GM18508 (cell line): ENCODE results near the gene PKD1L1.

Experiments
- ATAC-seq: cut with Tn5 transposase; IDR thresholded peaks from one replicate; pipeline ENCODE4 v1.9.1; 2021; ENCODE audit warnings: moderate number of reproducible peaks; ENCODE audit not compliant: insufficient read depth, unreplicated experiment

PKD1L1 gene

GRCh38 chr7:47827351-47827756 is 120.9 kb downstream of the PKD1L1 start:
- no peak for ATAC-seq

DNA sequence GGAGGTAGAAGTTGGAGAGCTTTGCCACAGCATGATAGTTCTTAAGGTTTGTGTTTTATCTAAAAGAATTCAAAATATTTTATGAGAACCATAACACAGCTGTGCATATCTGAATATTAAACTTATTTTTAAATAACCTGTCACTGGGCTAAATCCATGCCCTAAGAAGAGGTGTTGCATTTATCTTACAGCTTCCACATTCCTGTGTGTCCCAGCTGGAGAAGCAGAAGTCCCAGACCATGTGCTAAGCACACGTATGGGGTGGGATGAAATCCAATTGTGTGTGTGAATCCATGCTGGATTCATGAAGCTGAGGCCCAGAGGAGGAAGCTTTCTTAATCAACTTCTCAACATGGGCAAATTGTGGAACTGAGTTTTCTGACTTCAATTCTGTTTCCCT is 121.5 kb downstream of the PKD1L1 start:
- ATAC-seq, result no peak

- no peak for ATAC-seq
Measured at GRCh38 chr7:47819607-47819920, 128.7 kb downstream of the PKD1L1 start.

DNA sequence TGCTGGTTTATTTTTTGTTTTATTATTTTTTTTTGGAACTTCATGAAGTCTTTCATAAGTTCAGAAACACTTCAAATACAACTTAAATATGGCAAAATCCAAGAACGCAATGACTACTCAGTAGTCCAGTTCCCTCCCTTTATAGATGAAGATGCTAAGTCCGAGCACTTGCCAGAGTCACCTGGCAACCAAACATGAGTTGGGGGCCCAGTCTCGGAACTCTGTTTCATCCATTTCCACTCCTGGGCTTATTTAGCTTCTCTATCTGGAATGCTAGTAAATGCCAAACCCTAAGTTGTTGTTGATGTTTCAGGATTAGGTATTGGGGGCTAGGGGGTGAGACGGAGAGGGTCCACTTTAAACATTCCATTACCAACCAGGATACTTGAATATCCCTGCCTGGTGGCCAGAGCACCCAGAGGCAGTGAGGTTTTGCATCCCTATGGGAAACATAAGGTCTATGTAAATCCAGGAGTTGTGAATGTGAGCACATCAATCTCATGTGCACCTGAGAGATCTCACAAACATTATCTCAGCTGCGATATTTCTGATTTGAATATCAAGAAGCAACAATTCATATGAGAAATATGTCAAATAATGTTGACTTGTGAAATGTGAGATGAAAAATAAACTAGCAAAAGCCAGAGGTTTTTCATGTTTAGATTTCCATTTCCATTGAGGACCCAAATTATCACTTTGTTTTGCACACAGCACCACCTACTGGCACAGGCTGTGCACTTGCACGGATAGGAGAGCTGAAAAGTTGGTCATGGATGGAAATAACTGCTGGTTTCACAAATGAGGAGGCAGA is 129.3 kb downstream of the PKD1L1 start:
- ATAC-seq, result no peak

- ATAC-seq, result no peak
Measured at GRCh38 chr7:47817917-47818316, 130.3 kb downstream of the PKD1L1 start.

- ATAC-seq, result no peak
Measured at GRCh38 chr7:47816647-47817046, 131.6 kb downstream of the PKD1L1 start.

DNA sequence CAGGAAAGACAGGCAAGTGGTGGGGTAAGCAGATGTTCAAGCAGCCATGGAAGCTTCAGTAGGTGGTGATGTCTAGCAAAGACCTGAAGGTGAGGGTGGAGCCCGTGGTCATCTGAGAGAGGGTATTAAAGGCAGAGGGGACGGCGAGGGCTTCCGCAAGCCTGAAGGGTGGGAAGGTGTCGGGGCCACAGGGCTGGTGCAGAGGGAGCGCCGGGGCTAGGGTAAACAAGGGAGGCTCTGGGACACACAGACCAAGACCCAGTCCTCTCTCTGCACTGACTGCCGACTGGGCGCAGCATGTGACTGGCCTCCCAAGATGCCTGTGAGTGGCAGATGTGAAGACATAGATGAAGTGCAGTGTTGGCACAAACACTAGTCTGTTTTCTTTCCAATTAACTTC is 132.4 kb downstream of the PKD1L1 start:
- no peak for ATAC-seq

DNA sequence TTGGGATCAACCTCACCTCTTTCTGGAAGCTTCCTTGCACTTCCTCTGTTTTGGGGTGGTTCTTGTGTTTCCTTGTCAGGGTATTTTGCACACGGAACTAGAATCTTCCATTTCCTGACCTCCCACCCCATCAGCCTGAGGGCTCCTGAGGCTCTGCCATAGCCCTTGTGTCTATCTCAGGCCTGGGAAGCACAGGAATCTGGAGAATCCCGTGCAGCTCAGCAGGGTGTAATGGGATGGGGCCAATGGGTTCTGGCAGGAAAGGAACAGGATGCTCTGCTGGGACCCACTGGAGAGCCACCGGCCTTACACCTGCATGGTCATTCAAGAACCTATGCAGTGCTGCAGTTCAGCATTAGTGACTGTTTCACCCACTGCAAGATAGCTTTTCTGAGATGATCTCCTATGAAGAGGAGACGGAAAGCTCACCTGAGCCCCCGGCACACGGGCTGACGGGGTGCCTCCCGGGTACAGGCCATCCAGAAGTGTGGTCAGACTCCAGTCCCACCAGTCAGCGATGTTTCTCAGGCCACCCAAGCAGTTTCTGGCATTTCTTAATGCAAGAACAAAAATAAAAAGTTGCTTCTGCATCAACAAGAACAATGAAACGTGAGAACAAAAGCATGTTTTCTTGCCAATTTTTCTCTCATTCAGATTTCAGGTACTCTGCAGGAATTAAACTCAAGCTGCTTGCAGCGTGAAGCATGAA is 133.2 kb downstream of the PKD1L1 start:
- ATAC-seq, result no peak

DNA sequence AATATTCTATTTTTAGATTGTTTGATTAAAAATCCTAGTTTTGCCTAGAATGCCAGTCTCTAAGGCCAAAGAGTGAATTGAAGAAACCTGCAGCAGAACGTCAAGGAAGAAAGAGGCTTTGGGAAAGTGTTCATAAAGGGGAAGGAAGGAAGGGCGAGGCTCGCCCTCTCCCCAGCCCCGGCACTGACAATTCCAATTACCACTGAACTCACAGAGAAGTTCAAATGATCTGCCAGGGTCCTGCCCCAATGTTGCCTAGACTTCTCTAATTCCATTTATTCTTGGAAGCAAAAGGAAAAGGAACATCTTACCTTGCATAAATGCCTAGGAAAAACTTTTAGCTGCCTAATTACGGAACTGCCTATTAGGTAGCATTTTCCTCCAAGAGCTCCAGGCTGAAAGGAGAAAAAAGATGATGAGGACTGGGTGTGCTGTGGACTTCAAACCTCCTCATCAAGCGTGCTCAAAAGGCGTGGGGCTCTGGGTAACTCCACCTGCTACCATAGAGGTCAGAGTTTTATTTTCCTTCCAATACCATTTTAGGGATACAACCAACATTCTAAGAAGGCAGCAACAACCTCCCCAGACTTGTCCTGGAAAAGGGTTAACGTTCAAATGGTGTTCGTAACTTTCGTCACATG is 134.5 kb downstream of the PKD1L1 start:
- ATAC-seq, result no peak

DNA sequence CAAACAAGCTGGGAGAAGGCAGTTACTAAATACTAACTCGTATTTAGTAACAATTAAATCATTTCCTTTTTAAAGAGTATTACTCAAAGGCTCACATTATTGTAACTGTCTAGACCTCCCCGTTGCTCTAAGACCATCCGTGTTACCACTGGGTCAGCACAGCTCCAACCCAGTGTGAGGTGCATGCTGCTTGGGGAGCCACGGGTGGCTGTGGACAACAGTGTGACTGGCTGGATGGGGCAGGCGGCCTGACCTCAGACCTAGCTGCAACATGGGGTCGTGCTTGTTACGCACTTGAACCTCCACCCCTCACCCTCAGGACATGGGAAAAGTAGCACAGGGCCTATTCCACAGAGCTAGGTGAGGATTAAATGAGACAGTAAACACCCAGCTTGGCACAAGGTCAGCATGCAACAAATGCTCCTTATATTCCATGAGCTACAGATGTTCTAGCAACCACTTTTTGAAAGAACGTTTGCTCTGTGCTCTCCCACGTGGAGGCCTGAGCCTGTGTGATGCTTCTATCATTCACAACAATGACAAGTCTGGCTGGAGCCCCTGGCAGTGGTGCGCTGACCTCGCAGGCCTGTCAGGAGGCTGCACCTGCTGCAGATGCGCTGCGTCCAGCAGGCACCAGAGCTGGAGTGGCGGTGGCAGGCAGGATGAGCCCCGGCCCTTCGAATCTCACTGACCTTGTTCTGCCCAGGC is 135.7 kb downstream of the PKD1L1 start:
- no peak for ATAC-seq

- no peak for ATAC-seq
Measured at GRCh38 chr7:47811632-47812380, 136.5 kb downstream of the PKD1L1 start.

DNA sequence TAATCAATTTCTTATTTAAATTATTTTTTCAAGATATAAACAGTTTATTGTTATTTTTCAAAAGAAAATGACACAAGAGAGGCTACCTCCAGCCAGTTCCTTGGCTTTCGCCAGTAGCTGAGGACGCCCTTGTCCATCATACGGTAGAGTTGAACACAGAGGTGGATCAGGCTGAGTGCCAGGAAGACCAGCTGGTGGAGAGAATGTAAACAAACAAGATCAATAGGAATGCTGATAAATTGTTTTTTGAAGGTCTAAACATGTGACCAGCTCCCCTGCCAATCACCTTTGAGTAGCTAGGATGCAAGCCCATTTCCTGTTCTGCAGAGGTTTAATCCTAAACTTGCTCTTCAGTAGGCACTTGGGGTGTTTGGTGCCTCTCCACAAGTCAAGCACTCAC is 138.9 kb downstream of the PKD1L1 start:
- no peak for ATAC-seq

DNA sequence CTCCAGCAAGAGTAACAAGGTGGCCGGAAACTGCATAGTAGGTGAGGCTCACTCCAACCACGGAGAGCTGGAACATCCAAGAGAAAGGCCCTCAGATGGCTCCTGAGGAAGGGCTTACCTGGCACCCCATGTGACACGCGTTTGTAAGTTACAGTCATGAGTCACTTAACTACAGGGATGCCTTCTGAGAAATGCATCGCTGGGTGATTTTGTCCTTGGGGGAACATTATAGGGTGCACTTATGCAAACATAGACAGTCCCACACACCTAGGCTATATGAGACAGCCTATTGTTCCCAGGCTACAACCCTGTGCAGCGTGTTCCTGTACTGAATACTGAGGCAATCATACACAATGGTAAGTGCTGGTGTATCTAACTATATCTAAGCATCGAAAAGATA is 139.9 kb downstream of the PKD1L1 start:
- no peak for ATAC-seq

DNA sequence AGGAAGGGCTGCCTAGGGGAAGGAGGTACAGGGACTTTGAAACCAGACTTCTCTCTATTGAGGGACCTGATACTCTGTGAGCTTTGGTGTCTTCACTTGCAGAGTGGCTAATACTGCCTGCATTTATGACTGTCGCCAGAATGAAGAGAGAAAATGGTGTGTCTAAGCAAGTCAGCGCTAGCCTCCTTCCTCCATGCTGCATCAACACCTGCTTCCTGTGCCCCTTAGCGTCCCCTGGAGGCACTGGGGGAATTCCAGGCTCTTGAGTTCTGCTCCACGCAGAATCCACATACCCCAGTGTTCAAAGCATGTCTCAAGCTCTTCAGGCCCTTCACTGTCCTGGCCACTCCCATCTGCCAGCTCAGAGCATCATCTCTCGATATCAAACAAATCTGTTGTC is 140.5 kb downstream of the PKD1L1 start:
- ATAC-seq, result no peak

DNA sequence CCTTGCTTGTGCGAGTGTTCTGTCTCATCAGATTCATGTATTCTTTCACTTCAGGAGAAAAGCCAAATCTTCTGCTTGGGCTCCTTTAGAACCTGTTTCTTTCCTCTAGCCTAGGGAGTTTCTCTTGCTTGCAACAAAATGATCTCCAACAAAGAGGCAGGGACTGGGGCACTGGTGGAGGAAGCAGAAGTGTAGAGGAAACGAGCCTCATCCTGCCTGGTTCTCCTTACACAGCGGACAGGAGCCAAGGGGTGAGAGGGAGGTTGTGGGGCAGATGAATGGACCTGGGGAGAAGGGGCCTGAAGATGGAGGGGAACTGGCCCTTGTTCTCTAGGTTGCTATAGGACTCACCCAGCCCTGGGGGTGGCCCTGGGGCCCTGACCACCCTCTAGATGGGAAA is 141.1 kb downstream of the PKD1L1 start:
- no peak for ATAC-seq

- no peak for ATAC-seq
Measured at GRCh38 chr7:47806701-47807103, 141.6 kb downstream of the PKD1L1 start.

GRCh38 chr7:47804767-47805545 is 143.3 kb downstream of the PKD1L1 start:
- no peak for ATAC-seq

- no peak for ATAC-seq
Measured at GRCh38 chr7:47803846-47804245, 144.4 kb downstream of the PKD1L1 start.

DNA sequence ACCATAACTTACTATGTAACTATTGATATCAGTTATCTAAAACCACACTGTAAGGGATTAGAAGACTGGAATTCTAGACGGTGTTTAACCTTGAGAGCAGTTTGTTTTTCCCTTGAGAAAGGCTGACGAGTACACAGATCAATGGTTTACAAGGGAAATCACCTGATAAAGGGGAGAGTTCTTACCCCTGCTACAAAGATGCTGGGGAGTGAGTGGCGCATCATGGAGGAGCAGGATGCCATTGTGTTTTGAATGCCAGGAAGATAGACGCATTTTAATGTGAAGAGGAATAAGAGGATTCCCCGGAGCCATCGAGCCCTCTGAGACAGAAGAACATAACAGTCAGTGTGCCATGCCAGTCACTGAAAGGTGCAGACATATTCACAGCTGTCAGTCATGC is 145.2 kb downstream of the PKD1L1 start:
- no peak for ATAC-seq

GRCh38 chr7:47801423-47801822 is 146.8 kb downstream of the PKD1L1 start:
- ATAC-seq, result no peak
